Measurements from ENCODE around the gene HIPK4.

DNA sequence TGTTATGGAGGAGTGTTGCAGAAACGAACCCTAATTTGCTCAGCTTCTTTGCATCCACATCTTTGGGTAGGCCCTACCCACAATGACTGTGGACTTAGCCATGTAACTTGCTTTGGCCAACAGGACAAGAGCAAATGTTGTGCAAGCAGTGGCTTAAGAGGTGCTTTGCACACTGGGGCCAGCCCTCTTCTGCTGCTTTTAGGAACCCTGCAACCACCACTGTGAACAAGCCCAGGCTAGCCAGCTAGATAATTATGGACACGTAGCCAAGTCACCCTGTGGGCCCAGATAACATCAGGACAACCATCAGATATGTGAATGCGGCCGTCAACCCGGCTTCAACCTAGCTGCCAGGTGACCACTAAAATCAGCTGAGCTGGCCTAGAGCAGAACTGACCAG is 58.9 kb downstream of the HIPK4 start:
- TF ChIP-seq, protein P1, sequence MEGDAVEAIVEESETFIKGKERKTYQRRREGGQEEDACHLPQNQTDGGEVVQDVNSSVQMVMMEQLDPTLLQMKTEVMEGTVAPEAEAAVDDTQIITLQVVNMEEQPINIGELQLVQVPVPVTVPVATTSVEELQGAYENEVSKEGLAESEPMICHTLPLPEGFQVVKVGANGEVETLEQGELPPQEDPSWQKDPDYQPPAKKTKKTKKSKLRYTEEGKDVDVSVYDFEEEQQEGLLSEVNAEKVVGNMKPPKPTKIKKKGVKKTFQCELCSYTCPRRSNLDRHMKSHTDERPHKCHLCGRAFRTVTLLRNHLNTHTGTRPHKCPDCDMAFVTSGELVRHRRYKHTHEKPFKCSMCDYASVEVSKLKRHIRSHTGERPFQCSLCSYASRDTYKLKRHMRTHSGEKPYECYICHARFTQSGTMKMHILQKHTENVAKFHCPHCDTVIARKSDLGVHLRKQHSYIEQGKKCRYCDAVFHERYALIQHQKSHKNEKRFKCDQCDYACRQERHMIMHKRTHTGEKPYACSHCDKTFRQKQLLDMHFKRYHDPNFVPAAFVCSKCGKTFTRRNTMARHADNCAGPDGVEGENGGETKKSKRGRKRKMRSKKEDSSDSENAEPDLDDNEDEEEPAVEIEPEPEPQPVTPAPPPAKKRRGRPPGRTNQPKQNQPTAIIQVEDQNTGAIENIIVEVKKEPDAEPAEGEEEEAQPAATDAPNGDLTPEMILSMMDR (IDR thresholded peaks at IDR 0.05): no peak
- no peak for TF ChIP-seq POLR2A (IDR thresholded peaks at IDR 0.05; ENCODE audit: low read length)
- TF ChIP-seq, protein P2, sequence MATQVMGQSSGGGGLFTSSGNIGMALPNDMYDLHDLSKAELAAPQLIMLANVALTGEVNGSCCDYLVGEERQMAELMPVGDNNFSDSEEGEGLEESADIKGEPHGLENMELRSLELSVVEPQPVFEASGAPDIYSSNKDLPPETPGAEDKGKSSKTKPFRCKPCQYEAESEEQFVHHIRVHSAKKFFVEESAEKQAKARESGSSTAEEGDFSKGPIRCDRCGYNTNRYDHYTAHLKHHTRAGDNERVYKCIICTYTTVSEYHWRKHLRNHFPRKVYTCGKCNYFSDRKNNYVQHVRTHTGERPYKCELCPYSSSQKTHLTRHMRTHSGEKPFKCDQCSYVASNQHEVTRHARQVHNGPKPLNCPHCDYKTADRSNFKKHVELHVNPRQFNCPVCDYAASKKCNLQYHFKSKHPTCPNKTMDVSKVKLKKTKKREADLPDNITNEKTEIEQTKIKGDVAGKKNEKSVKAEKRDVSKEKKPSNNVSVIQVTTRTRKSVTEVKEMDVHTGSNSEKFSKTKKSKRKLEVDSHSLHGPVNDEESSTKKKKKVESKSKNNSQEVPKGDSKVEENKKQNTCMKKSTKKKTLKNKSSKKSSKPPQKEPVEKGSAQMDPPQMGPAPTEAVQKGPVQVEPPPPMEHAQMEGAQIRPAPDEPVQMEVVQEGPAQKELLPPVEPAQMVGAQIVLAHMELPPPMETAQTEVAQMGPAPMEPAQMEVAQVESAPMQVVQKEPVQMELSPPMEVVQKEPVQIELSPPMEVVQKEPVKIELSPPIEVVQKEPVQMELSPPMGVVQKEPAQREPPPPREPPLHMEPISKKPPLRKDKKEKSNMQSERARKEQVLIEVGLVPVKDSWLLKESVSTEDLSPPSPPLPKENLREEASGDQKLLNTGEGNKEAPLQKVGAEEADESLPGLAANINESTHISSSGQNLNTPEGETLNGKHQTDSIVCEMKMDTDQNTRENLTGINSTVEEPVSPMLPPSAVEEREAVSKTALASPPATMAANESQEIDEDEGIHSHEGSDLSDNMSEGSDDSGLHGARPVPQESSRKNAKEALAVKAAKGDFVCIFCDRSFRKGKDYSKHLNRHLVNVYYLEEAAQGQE (IDR thresholded peaks at IDR 0.05): no peak
- no peak for TF ChIP-seq CBX2 (IDR thresholded peaks at IDR 0.05; ENCODE audit: borderline replicate concordance, low read depth)
- no peak for TF ChIP-seq EP300 (IDR thresholded peaks at IDR 0.05)
